Measurements from ENCODE around the gene LELP1.

Gene LELP1

GRCh38 chr1:153229076-153229829 lies 26.0 kb downstream of the LELP1 start:
- DNase-seq = peak in 1 of 2 donors; percentile 12

GRCh38 chr1:153231363-153231762 lies 28.1 kb downstream of the LELP1 start:
- no peak for DNase-seq

GRCh38 chr1:153231785-153232184 lies 28.6 kb downstream of the LELP1 start:
- DNase-seq = no peak

GRCh38 chr1:153232553-153232952 lies 29.3 kb downstream of the LELP1 start:
- DNase-seq = no peak

GRCh38 chr1:153233448-153233847 lies 30.2 kb downstream of the LELP1 start:
- no peak for DNase-seq

- no peak for DNase-seq
Measured at GRCh38 chr1:153238527-153238926, 35.3 kb downstream of the LELP1 start.

- DNase-seq = no peak
Measured at GRCh38 chr1:153242160-153242559, 38.9 kb downstream of the LELP1 start.

- DNase-seq = no peak
Measured at GRCh38 chr1:153245466-153245865, 42.2 kb downstream of the LELP1 start.

- no peak for DNase-seq
Measured at GRCh38 chr1:153246018-153246417, 42.8 kb downstream of the LELP1 start.

GRCh38 chr1:153246825-153247224 lies 43.6 kb downstream of the LELP1 start:
- no peak for DNase-seq

GRCh38 chr1:153248176-153248879 lies 45.1 kb downstream of the LELP1 start:
- no peak for DNase-seq

- DNase-seq = no peak
Measured at GRCh38 chr1:153250166-153250565, 46.9 kb downstream of the LELP1 start.

- no peak for DNase-seq
Measured at GRCh38 chr1:153251087-153251486, 47.9 kb downstream of the LELP1 start.

GRCh38 chr1:153251562-153251961 lies 48.3 kb downstream of the LELP1 start:
- DNase-seq = no peak

- DNase-seq = no peak
Measured at GRCh38 chr1:153251988-153252387, 48.8 kb downstream of the LELP1 start.

GRCh38 chr1:153253076-153253475 lies 49.8 kb downstream of the LELP1 start:
- DNase-seq = no peak

- DNase-seq = no peak
Measured at GRCh38 chr1:153253693-153254092, 50.5 kb downstream of the LELP1 start.

Measured in bone marrow (tissue), 2 donors.